Measurements from ENCODE around the gene PMM2.
"Not testable (repeated sequence)": the region's sequence is repeated elsewhere in the genome, so short reads cannot be mapped to it uniquely, and the experiment has no call there.

PMM2 gene

GRCh38 chr16:8781797-8782196 lies 15.8 kb upstream of the PMM2 start:
- no peak for DNase-seq (ENCODE audit: low read depth in 2 of 3, low spot score in 1 of 3)

GRCh38 chr16:8782673-8783072 lies 15.0 kb upstream of the PMM2 start:
- DNase-seq (ENCODE audit: low read depth in 2 of 3, low spot score in 1 of 3), result no peak

- DNase-seq (ENCODE audit: low read depth in 2 of 3, low spot score in 1 of 3), result no peak
Measured at GRCh38 chr16:8785408-8785807, 12.2 kb upstream of the PMM2 start.

- DNase-seq (ENCODE audit: low read depth in 2 of 3, low spot score in 1 of 3), result not testable (repeated sequence)
Measured at GRCh38 chr16:8786316-8786715, 11.3 kb upstream of the PMM2 start.

DNA sequence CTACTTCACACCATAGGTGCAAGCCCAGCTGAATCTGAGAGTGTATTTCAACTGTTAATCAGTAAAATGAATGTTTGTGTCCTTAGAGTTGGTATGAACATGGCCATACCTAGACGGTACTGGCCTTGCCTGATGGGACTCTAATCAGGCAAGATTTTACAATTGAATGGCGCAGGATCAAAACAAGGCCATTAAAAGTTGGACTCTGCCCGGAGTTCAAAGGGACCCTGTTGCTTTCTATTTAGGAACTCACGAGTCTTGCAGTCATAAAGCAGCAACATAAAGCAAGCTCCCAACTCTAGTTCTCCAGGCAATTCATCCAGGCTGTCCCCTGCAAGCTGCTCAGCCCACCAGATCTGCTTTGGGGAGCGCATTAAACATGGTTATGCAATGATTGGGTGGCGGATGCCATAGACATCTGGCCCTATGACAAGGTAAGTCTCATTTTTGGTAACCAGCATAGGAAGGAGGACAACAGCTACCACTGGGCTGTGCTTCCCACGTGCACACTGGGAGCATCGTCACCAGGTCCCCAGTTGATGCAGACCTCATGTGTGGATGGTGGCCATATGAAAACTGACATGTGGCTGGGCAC lies 9.0 kb upstream of the PMM2 start:
- no peak for DNase-seq (ENCODE audit: low read depth in 2 of 3, low spot score in 1 of 3)

DNA sequence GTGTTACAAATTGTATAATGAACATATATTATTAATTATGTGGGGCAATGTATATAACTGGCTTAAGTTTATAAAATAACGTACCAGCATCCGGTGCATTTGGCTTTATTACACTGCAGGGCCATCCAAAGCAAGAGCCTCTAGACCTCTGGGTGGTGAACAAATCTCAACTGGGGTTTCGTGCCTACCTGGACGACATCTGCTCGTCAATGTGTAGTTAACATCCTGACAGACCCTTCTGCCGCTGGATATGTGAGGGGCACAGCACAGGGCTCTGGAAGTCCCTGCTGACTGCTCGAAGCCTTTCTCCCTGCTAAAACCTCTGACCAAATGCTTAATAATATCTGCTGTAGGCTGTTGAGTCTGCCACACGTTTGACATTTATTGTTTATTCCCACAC lies 2.5 kb upstream of the PMM2 start:
- DNase-seq (ENCODE audit: low read depth in 2 of 3, low spot score in 1 of 3), result no peak

- no peak for DNase-seq (ENCODE audit: low read depth in 2 of 3, low spot score in 1 of 3)
Measured at GRCh38 chr16:8795818-8796217, 1.8 kb upstream of the PMM2 start.

- no peak for DNase-seq (ENCODE audit: low read depth in 2 of 3, low spot score in 1 of 3)
Measured at GRCh38 chr16:8796469-8797363, 923 bp upstream of the PMM2 start.

- DNase-seq (ENCODE audit: low read depth in 2 of 3, low spot score in 1 of 3), result peak in 1 of 3 donors; percentile 18
Measured at GRCh38 chr16:8798174-8798527, 512 bp downstream of the PMM2 start.

GRCh38 chr16:8798535-8799157 lies 1.0 kb downstream of the PMM2 start:
- DNase-seq (ENCODE audit: low read depth in 2 of 3, low spot score in 1 of 3), result no peak

- no peak for DNase-seq (ENCODE audit: low read depth in 2 of 3, low spot score in 1 of 3)
Measured at GRCh38 chr16:8801701-8802100, 4.1 kb downstream of the PMM2 start.

- not testable (repeated sequence) for DNase-seq (ENCODE audit: low read depth in 2 of 3, low spot score in 1 of 3)
Measured at GRCh38 chr16:8803733-8804132, 6.1 kb downstream of the PMM2 start.

DNA sequence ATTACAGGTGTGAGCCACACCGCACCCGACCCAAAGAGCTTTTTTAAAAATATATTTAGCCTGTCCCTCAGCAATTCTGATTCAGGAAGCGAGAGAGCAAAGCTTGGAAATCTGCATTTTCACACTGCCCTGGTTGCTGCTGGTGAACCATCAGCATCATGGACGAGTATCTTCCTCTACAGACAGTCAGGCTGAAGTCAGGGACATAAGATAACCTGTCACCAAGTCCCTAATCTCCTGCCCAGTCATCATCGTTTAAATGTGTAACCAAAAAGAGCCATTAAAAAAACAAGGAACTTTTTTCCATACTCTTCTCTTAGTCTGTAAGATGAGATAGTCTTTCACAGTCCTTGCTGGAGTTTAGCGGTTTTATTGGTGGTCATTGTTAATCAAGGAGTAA lies 6.7 kb downstream of the PMM2 start:
- DNase-seq (ENCODE audit: low read depth in 2 of 3, low spot score in 1 of 3), result no peak

DNA sequence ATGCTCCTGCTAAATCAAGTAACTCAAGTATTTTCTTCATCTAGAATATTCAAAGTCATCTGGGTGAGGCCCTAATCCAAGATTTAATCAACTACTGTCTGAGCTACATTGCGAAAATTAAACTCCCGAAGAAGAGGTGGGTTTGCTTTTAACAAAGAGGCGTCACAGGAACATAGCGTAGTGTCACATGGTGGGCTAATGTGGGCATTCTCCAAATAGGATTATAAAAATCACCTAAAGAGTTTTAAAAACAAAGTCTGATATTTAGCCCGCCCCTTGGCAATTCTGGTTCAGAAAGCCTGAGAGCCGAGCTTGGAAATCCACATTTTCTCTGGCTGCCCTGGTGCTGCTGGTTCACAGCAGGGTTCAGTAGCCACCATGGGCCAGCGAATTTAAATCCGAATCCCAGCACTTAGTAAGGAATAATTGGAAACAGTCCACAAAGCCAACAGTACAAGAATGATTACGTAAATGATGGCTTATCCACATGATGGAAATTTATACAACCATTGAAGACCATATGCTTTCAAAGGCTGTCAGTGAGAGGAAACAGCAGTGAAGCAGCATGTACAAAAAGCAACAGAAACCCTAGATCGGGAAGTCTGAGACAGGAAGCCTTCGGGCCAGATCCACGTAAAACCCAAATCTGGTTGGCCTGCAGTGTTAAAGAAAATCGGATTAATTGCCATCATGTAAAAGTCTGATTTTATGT lies 8.8 kb downstream of the PMM2 start:
- no peak for DNase-seq (ENCODE audit: low read depth in 2 of 3, low spot score in 1 of 3)

DNA sequence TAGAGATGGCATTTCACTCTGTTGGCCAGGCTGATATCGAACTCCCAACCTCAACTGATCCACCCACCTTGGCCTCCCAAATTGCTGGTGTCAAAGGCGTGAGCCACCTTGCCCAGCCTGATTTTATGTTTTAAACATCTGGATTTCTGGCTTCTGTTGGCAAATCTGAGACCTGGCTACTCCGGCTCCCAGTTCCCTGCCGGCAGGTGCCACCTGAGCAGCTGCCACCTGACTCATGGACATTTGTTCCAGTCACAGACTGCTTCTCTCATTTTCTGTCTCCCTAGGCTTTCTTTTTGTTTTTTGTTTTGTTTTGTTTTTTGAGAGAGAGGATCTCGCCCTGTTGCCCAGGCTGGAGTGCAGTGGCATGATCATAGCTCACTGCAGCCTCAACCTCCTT lies 9.6 kb downstream of the PMM2 start:
- no peak for DNase-seq (ENCODE audit: low read depth in 2 of 3, low spot score in 1 of 3)

DNA sequence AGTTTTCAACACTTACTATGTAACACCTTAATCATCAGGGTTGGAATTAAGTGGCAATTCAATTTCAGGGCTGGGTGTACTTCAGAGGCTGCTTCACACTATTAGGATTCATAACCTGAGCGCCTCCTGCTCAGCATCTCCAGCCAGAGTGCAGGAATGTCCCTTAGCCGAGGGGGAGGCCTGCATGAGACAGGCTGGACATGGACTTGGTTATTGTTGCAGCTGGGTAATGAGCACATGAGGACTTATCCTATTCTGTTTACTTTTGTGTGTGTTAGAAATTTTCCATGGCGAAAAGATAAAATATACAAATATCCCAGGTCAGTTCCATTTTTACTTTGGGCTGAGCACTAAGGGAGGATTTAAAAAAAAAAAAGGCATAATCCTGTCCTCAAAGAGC lies 10.4 kb downstream of the PMM2 start:
- no peak for DNase-seq (ENCODE audit: low read depth in 2 of 3, low spot score in 1 of 3)

DNA sequence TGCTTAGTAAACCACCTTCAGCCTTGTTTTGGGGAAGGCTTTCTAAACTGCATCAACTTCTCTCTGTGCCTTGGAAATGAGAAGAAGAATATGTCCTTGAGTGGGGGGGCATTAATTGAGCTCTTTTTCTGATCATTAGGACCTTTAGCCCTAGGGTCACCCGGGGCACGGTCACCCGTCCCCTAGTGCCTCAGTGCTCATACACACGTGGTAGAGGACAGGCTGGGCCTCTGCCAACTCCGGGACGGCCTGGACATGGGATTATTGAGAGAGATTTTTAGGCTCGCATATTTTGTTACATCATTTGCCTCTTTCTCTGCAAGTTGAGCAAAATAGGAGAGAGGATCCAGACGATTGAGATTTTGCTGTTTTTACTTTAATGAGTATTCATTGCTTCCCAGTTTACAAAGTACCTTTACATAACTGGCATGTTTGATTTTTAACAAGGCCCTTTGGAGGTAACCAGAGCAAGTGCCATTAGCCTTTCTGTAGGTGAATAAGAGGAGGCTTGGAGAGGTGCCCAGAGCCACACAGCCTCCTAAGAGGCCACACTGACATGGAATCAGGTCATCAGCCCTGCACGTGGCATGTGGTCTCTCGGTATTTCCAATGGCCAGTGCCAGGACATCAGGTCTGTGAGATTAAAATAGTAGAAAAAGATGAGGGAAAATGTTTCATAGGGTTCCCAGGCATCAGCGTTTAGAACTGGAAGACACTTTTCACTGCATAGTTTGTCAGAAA lies 11.1 kb downstream of the PMM2 start:
- DNase-seq (ENCODE audit: low read depth in 2 of 3, low spot score in 1 of 3), result no peak

- no peak for DNase-seq (ENCODE audit: low read depth in 2 of 3, low spot score in 1 of 3)
Measured at GRCh38 chr16:8812162-8812843, 14.7 kb downstream of the PMM2 start.

DNA sequence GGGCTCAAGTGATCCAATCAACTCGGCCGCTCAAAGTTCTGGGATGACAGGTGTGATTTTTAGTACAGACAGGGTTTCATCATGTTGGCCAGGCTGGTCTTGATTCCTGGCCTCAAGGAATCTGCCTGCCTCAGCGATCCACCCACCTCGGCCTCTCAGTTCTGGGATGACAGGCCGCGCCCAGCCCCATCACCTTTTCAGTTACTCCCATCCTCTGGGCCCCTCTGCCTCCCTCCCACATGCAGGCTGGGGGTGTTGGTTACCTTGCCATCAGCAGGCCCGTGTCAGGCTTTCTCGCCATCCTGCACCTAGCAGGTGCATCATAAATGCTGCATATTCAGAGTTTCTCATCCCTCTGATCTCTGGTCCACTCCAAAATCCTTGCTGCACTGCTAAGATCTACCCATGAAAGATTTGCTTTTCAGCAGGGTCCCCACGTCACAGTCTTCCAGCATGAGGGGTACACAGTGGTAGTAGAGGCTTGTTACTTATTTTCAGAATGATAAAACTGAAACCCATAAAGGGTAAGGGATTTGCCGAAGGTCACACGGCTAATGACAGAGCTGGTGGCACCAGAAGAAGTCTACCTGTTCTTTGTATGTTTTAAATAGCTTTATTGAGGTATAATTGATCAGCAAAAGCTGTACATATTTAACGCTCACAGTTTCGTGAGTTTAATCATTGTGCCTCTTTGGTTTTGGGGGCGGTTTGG lies 16.6 kb downstream of the PMM2 start:
- no peak for DNase-seq (ENCODE audit: low read depth in 2 of 3, low spot score in 1 of 3)

Measured in stimulated activated CD4-positive, alpha-beta T cell treated with anti-CD3 and anti-CD28 coated beads, Interleukin-12 subunit alpha, Interleukin-12 subunit beta, amount 100 ng/mL, for 48 hours (primary cell).